B cell (primary cell): ENCODE results near the gene SAT2. TPM values are rescaled to one million over a fixed set of nuclear protein-coding genes. Genes with fewer than 3 reads are reported as not detected.
"Not testable (repeated sequence)": the region's sequence is repeated elsewhere in the genome, so short reads cannot be mapped to it uniquely, and the experiment has no call there.

Experiments
- ATAC-seq: fragments of 200-7000 bp; cut with Tn5 transposase; one replicate; pipeline ENCODE4 v1.10.0; 2021; ENCODE audit warnings: low read depth, mild to moderate bottlenecking, moderate number of reproducible peaks, moderate library complexity
- CTCF ChIA-PET: fragments of 350-600 bp; sonication (Branson Sonifier 250); formaldehyde crosslinking; loops from one replicate; lab custom pipeline; 2021; ENCODE audit warnings: antibody characterized with exemption, inconsistent platforms; lab: Charles Lee
- POLR2A ChIA-PET: fragments of 350-600 bp; sonication (Branson Sonifier 250); formaldehyde crosslinking; loops from one replicate; lab custom pipeline; 2021; ENCODE audit warnings: antibody characterized with exemption; lab: Charles Lee
- DNase-seq: peaks from one replicate; pipeline ENCODE4 v3.0.0; 2013
- H2AFZ ChIP-seq: 2 replicates; pipeline ENCODE4 v1.6.1; 2012; ENCODE audit warnings: mild to moderate bottlenecking, low read depth, low read length; ENCODE audit not compliant: insufficient read depth, poor library complexity, severe bottlenecking
- H3K27ac ChIP-seq, 2 donors: 1 replicate in 1 of 2; 2 replicates in 1 of 2; pipeline ENCODE4 v1.5.1; 2012 to 2013; ENCODE audit warnings: low read length in 2 of 2, mild to moderate bottlenecking in 2 of 2, moderate library complexity in 1 of 2
- H3K27me3 ChIP-seq, 4 experiments: fragments of 200-600 bp in 1 of 4; sonication (generic) in 1 of 4; replicated peaks in 1 of 4; 1 replicate in 2 of 4; 2 replicates in 2 of 4; pipeline versions ENCODE4 v1.6.1 to v1.7.0; 2013 to 2016; ENCODE audit warnings: low read length in 3 of 4, mild to moderate bottlenecking in 2 of 4, mixed read lengths in 1 of 4, moderate library complexity in 1 of 4; ENCODE audit not compliant: insufficient read depth in 4 of 4, control insufficient read depth in 3 of 4; ENCODE audit errors: control extremely low read depth in 1 of 4
- H3K36me3 ChIP-seq, 2 experiments: replicated peaks in 1 of 2; 1 replicate in 1 of 2; 2 replicates in 1 of 2; pipeline versions ENCODE4 v1.6.1 to v1.7.1; 2013; ENCODE audit warnings: low read length in 1 of 2; ENCODE audit not compliant: insufficient read depth in 2 of 2, control insufficient read depth in 1 of 2; ENCODE audit errors: control extremely low read depth in 1 of 2, extremely low read depth in 1 of 2
- H3K4me1 ChIP-seq, 2 donors: fragments of 200-600 bp in 1 of 2; sonication (generic) in 1 of 2; 1 replicate in 1 of 2; 2 replicates in 1 of 2; pipeline versions ENCODE4 v1.5.1 to v1.6.1; 2013 to 2017; ENCODE audit warnings: low read length in 2 of 2; ENCODE audit not compliant: control insufficient read depth in 2 of 2, insufficient read depth in 2 of 2
- H3K4me2 ChIP-seq: replicated peaks from 2 replicates; pipeline ENCODE3; 2012; ENCODE audit warnings: mild to moderate bottlenecking, low read depth, low read length; ENCODE audit not compliant: poor library complexity, severe bottlenecking
- H3K4me3 ChIP-seq, 5 experiments: fragments of 200-600 bp in 1 of 5; sonication (generic) in 1 of 5; 1 replicate in 3 of 5; 2 replicates in 2 of 5; pipeline versions ENCODE4 v1.5.1 to v1.7.0; 2011 to 2016; ENCODE audit warnings: low read length in 4 of 5, mild to moderate bottlenecking in 4 of 5, low read depth in 2 of 5, control low read depth in 1 of 5, moderate library complexity in 1 of 5; ENCODE audit not compliant: insufficient read depth in 1 of 5; ENCODE audit errors: control extremely low read depth in 1 of 5, extremely low read depth in 1 of 5
- H3K79me2 ChIP-seq: fragments of 200-600 bp; sonication (generic); one replicate; pipeline ENCODE4 v1.6.0; 2016; ENCODE audit warnings: low read length; ENCODE audit not compliant: control insufficient read depth, insufficient read depth
- H3K9ac ChIP-seq: fragments of 200-600 bp; sonication (generic); 2 replicates; pipeline ENCODE4 v1.6.1; 2017; ENCODE audit warnings: mild to moderate bottlenecking, low read length, moderate library complexity
- H3K9me3 ChIP-seq, 3 donors: one replicate each; pipeline versions ENCODE4 v1.6.1 to v1.7.1; 2013; ENCODE audit warnings: low read length in 2 of 3; ENCODE audit not compliant: control insufficient read depth in 2 of 3, insufficient read depth in 1 of 3; ENCODE audit errors: control extremely low read depth in 1 of 3
- H4K20me1 ChIP-seq: 2 replicates; pipeline ENCODE4 v1.6.0; 2012; ENCODE audit warnings: mild to moderate bottlenecking, low read length; ENCODE audit not compliant: insufficient read depth, control insufficient read depth, poor library complexity, severe bottlenecking
- H3K27ac Mint-ChIP-seq: one replicate; pipeline ENCODE4 v1.8.0; 2021; ENCODE audit warnings: mixed read lengths
- H3K27me3 Mint-ChIP-seq: one replicate; pipeline ENCODE4 v1.8.0; 2021; ENCODE audit warnings: mixed read lengths
- H3K4me1 Mint-ChIP-seq: one replicate; pipeline ENCODE4 v1.8.0; 2021; ENCODE audit warnings: mixed read lengths
- H3K4me3 Mint-ChIP-seq: one replicate; pipeline ENCODE4 v1.8.0; 2021; ENCODE audit warnings: mixed read lengths
- H3K9me3 Mint-ChIP-seq: one replicate; pipeline ENCODE4 v1.8.0; 2022; ENCODE audit warnings: mixed read lengths; ENCODE audit not compliant: insufficient read depth
- EZH2 ChIP-seq: IDR thresholded peaks from 2 replicates; pipeline ENCODE4 v1.6.1; 2012; ENCODE audit warnings: borderline replicate concordance, low read depth, mild to moderate bottlenecking, moderate library complexity, low read length; ENCODE audit not compliant: insufficient read depth, poor library complexity, severe bottlenecking
- WGBS: methylation state at CpG from one replicate; pipeline ENCODE4 v1.1.5; 2013; ENCODE audit warnings: missing lambda C conversion rate; ENCODE audit not compliant: insufficient coverage; 5-methylcytosine and 5-hydroxymethylcytosine counted together
- intact Hi-C: fragments of 100-400 bp; cut with micrococcal nuclease; formaldehyde crosslinking; loops from one replicate; pipeline ENCODE4 v1.10.0; 2022
- polyA plus RNA-seq: library from polyadenylated mRNA; depleted of rRNA; stranded (reverse); fragments of >200 nt; gene quantifications from 2 replicates; pipeline ENCODE4 v1.2.3, GENCODE V29; 2012
- total RNA-seq, 2 donors: library from RNA; stranded (reverse); fragments of 120-200 nt in 1 of 2; gene quantifications; 1 replicate in 1 of 2; 2 replicates in 1 of 2; pipeline versions ENCODE4 v1.2.3 to v1.2.4, GENCODE V29; 2013 to 2022
- TF ChIP-seq, protein P1 (sequence below): fragments of 200-600 bp; IDR thresholded peaks from one replicate; pipeline ENCODE4 v1.8.0; 2022; ENCODE audit warnings: antibody characterized with exemption, mild to moderate bottlenecking

SAT2 gene
- total and polyA plus RNA-seq, 2 donors (not counting 1 experiment from before 2014, with no cell fraction given) = 33.8 to 68.8 TPM

DNA sequence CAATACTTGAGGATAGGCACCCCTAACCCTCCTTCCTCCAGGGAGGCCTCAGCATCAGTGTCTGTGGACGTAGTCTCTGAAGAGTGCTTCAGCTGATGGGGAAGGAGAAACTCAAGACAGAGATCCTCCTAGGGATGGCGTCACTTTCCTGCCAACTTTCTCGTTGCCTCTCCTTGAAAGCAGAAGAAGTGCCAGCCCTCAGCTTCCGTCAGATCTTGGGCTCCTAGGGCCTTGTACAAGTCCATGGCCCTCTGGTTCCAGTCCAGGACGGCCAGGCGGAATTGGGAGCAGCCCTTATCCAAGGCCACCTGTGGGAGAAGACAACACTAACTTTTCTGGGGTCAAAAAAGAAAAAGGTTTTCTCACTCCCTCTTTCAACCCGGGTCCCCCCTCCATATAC is 1.3 kb downstream of the SAT2 start:
- H3K79me2 ChIP-seq = peaks cover 11% of the 10 kb centered on the region
- H3K27me3 Mint-ChIP-seq = no peaks in the 10 kb centered on the region
- POLR2A ChIA-PET = interaction anchor here (1.1 kb wide), 1 partner anchor 58 kb away, joined by 3 read pairs; no protein-coding TSS in a partner anchor

GRCh38 chr17:7625749-7626148 is 1.9 kb downstream of the SAT2 start:
- H3K27ac Mint-ChIP-seq, intact Hi-C loops, CTCF ChIA-PET: not testable (repeated sequence)

More for the DNA sequence above, 1.3 kb downstream of the SAT2 start:
- intact Hi-C loops = no loop called here
- Mint-ChIP-seq H3K9me3 (no peaks in the 10 kb centered on the region), H3K27ac (peak overlapping the region; percentile 32), H3K4me3 (peak overlapping the region; percentile 93), H3K4me1 (peaks cover 17% of the 10 kb centered on the region)
- Histone ChIP-seq H3K9me3 (no peaks in the 10 kb centered on the region), H4K20me1 (no peaks in the 10 kb centered on the region), H3K27me3 (no peaks in the 10 kb centered on the region), H3K9ac (no peak overlapping the region), H3K4me1 (peaks cover 6 to 14% of the 10 kb centered on the region in 2 donors), H3K36me3 (no peaks in the 10 kb centered on the region), H3K4me3 (no peak overlapping the region), H3K4me2 (peak overlapping the region; percentile 85), H2AFZ (no peak overlapping the region), H3K27ac (no peak overlapping the region)
- ATAC-seq = no peak
- TF ChIP-seq, protein P1, sequence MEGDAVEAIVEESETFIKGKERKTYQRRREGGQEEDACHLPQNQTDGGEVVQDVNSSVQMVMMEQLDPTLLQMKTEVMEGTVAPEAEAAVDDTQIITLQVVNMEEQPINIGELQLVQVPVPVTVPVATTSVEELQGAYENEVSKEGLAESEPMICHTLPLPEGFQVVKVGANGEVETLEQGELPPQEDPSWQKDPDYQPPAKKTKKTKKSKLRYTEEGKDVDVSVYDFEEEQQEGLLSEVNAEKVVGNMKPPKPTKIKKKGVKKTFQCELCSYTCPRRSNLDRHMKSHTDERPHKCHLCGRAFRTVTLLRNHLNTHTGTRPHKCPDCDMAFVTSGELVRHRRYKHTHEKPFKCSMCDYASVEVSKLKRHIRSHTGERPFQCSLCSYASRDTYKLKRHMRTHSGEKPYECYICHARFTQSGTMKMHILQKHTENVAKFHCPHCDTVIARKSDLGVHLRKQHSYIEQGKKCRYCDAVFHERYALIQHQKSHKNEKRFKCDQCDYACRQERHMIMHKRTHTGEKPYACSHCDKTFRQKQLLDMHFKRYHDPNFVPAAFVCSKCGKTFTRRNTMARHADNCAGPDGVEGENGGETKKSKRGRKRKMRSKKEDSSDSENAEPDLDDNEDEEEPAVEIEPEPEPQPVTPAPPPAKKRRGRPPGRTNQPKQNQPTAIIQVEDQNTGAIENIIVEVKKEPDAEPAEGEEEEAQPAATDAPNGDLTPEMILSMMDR = no peak
- TF ChIP-seq EZH2 = no peak
- CTCF ChIA-PET = interaction anchor here (1.9 to 2.4 kb wide), 2 partner anchors 11 to 61 kb away, joined by 11 to 29 read pairs; partner anchors contain the start of genes FXR2, TP53 and WRAP53
- 99% methylated on average over 5 of the region's 7 CpGs for WGBS
- no peak for DNase-seq

More at GRCh38 chr17:7625749-7626148, 1.9 kb downstream of the SAT2 start:
- H3K4me2 ChIP-seq, H3K27ac ChIP-seq, H3K9me3 ChIP-seq, H3K4me3 Mint-ChIP-seq, H3K9me3 Mint-ChIP-seq, H4K20me1 ChIP-seq, H3K27me3 Mint-ChIP-seq, DNase-seq, POLR2A ChIA-PET, H3K9ac ChIP-seq, H3K27me3 ChIP-seq, H2AFZ ChIP-seq, H3K36me3 ChIP-seq, ATAC-seq, H3K4me3 ChIP-seq: not testable (repeated sequence)
- Histone ChIP-seq H3K79me2 (peaks cover 11% of the 10 kb centered on the region), H3K4me1 (peaks cover 6 to 14% of the 10 kb centered on the region in 2 donors)
- peaks cover 17% of the 10 kb centered on the region for H3K4me1 Mint-ChIP-seq
- WGBS = 98% methylated on average over 14 of the region's 16 CpGs
